GM12872 (cell line): ENCODE results near the gene CHAD.
A peak's percentile ranks its signal among the peaks of the same experiment; 100 is the strongest.

Experiments
- CTCF ChIP-seq: IDR thresholded peaks from 3 replicates; pipeline ENCODE4 v1.5.1; 2011; ENCODE audit warnings: low read depth, mild to moderate bottlenecking, low read length, moderate library complexity; ENCODE audit not compliant: insufficient read depth

The CHAD gene

GRCh38 chr17:50425682-50426471 is 42.8 kb downstream of the CHAD start, which contains the start of gene ACSF2:
ACSF2 (plus strand) TSS chr17:50426218; CDS start chr17:50426262, 44 bp downstream.
- TF ChIP-seq CTCF: 0 out of 3 replicates have a peak, but pooled peaks have one; percentile 6

GRCh38 chr17:50424996-50425681 is 43.5 kb downstream of the CHAD start:
- no peak for TF ChIP-seq CTCF

- no peak for TF ChIP-seq CTCF
Observed at GRCh38 chr17:50424246-50424995, 44.3 kb downstream of the CHAD start.

- no peak for TF ChIP-seq CTCF
Observed at GRCh38 chr17:50423553-50424159, 45.0 kb downstream of the CHAD start.

GRCh38 chr17:50422738-50423137 is 45.9 kb downstream of the CHAD start:
- TF ChIP-seq CTCF: no peak

GRCh38 chr17:50421308-50422051 is 47.2 kb downstream of the CHAD start:
- TF ChIP-seq CTCF: no peak
